AG04450 (cell line): ENCODE results near the gene HS6ST2. TPM values are rescaled to one million over a fixed set of nuclear protein-coding genes. Genes with fewer than 3 reads are reported as not detected.

Experiments
- CTCF ChIA-PET: fragments of 300-600, 350-600 bp; formaldehyde crosslinking; extraction: SDS; loops from one replicate; lab custom pipeline; 2022; ENCODE audit warnings: antibody characterized with exemption, inconsistent platforms; lab: Charles Lee
- POLR2A ChIA-PET: fragments of 350-600 bp; formaldehyde crosslinking; extraction: SDS; loops from one replicate; lab custom pipeline; 2021; ENCODE audit warnings: antibody characterized with exemption, inconsistent platforms; lab: Yijun Ruan, JAX
- DNase-seq: peaks from one replicate; pipeline ENCODE4 v3.0.0-alpha.2; 2011; ENCODE audit warnings: low read depth, low spot score
- H3K27ac ChIP-seq: one replicate; pipeline ENCODE4 v1.5.1; 2012; ENCODE audit warnings: low read depth, low read length, control low read depth
- H3K27me3 ChIP-seq: one replicate; pipeline ENCODE4 v1.6.0; 2012; ENCODE audit warnings: low read length; ENCODE audit not compliant: control insufficient read depth, insufficient read depth
- H3K4me3 ChIP-seq: 2 replicates; pipeline ENCODE4 v1.5.1; 2011; ENCODE audit warnings: mild to moderate bottlenecking, low read depth, low read length, control low read depth
- H3K9me3 ChIP-seq: 2 replicates; pipeline ENCODE4 v1.5.1; 2012; ENCODE audit warnings: low read length; ENCODE audit not compliant: control insufficient read depth, insufficient read depth
- CTCF ChIP-seq: IDR thresholded peaks from 2 replicates; pipeline ENCODE4 v1.5.1; 2011; ENCODE audit warnings: low read depth, low read length, control low read depth, inconsistent platforms
- polyA plus RNA-seq: library from polyadenylated mRNA; depleted of rRNA; stranded (reverse); fragments of >200 nt; gene quantifications from 2 replicates; pipeline ENCODE4 v1.2.3, GENCODE V29; 2011

Gene HS6ST2
- polyA plus RNA-seq, 1 experiment, result not detected

- H3K4me3 ChIP-seq, result no peak overlapping the region
- no peaks in the 10 kb centered on the region for H3K27me3 ChIP-seq
- H3K27ac ChIP-seq, result no peak overlapping the region
- ChIA-PET POLR2A (no interaction called here), CTCF (no interaction called here)
- no peak for TF ChIP-seq CTCF
- H3K9me3 ChIP-seq, result no peaks in the 10 kb centered on the region
- DNase-seq, result no peak
Observed at GRCh38 chrX:132802033-132802432, 156.4 kb downstream of the HS6ST2 start.

- Histone ChIP-seq H3K27ac (no peak overlapping the region), H3K27me3 (no peaks in the 10 kb centered on the region), H3K4me3 (no peak overlapping the region), H3K9me3 (no peaks in the 10 kb centered on the region)
- POLR2A ChIA-PET, result no interaction called here
- CTCF ChIA-PET, result no interaction called here
- TF ChIP-seq CTCF, result no peak
- no peak for DNase-seq
Observed at GRCh38 chrX:132795181-132795580, 163.2 kb downstream of the HS6ST2 start.

GRCh38 chrX:132791714-132792113 is 166.7 kb downstream of the HS6ST2 start:
- CTCF ChIA-PET, result no interaction called here
- POLR2A ChIA-PET, result no interaction called here
- no peak for TF ChIP-seq CTCF

GRCh38 chrX:132790329-132790728 is 168.1 kb downstream of the HS6ST2 start:
- Histone ChIP-seq H3K27me3 (no peaks in the 10 kb centered on the region), H3K4me3 (no peak overlapping the region), H3K9me3 (no peaks in the 10 kb centered on the region), H3K27ac (no peak overlapping the region)
- CTCF ChIA-PET, result no interaction called here
- POLR2A ChIA-PET, result no interaction called here
- no peak for DNase-seq
- no peak for TF ChIP-seq CTCF

More at GRCh38 chrX:132791714-132792113, 166.7 kb downstream of the HS6ST2 start:
- no peak overlapping the region for H3K27ac ChIP-seq
- H3K9me3 ChIP-seq, result no peaks in the 10 kb centered on the region
- no peak overlapping the region for H3K4me3 ChIP-seq
- H3K27me3 ChIP-seq, result no peaks in the 10 kb centered on the region
- DNase-seq, result no peak

- POLR2A ChIA-PET, result no interaction called here
- CTCF ChIA-PET, result no interaction called here
- H3K9me3 ChIP-seq, result no peaks in the 10 kb centered on the region
- no peak overlapping the region for H3K4me3 ChIP-seq
- no peaks in the 10 kb centered on the region for H3K27me3 ChIP-seq
- H3K27ac ChIP-seq, result no peak overlapping the region
- no peak for DNase-seq
- TF ChIP-seq CTCF, result no peak
Observed at GRCh38 chrX:132786217-132786616, 172.2 kb downstream of the HS6ST2 start.
